Measurements from ENCODE around the gene PTPN1.

Gene PTPN1

GRCh38 chr20:50601511-50602431, 91.6 kb downstream of the PTPN1 start:
- peaks cover 31% of the 10 kb centered on the region for H3K27me3 ChIP-seq (ENCODE audit: control insufficient read depth, low read length)
- no peak overlapping the region for H3K27ac ChIP-seq (ENCODE audit: low read depth, low read length)
- no peaks in the 10 kb centered on the region for H3K9me3 ChIP-seq (ENCODE audit: control insufficient read depth, insufficient read depth, low read length)
- peaks cover 22% of the 10 kb centered on the region for H3K4me1 ChIP-seq (ENCODE audit: control insufficient read depth, low read length)
- TF ChIP-seq EZH2phosphoT487 (IDR thresholded peaks at IDR 0.05; ENCODE audit: borderline replicate concordance, low read length) = no peak
- TF ChIP-seq, protein P1, sequence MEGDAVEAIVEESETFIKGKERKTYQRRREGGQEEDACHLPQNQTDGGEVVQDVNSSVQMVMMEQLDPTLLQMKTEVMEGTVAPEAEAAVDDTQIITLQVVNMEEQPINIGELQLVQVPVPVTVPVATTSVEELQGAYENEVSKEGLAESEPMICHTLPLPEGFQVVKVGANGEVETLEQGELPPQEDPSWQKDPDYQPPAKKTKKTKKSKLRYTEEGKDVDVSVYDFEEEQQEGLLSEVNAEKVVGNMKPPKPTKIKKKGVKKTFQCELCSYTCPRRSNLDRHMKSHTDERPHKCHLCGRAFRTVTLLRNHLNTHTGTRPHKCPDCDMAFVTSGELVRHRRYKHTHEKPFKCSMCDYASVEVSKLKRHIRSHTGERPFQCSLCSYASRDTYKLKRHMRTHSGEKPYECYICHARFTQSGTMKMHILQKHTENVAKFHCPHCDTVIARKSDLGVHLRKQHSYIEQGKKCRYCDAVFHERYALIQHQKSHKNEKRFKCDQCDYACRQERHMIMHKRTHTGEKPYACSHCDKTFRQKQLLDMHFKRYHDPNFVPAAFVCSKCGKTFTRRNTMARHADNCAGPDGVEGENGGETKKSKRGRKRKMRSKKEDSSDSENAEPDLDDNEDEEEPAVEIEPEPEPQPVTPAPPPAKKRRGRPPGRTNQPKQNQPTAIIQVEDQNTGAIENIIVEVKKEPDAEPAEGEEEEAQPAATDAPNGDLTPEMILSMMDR (IDR thresholded peaks at IDR 0.05; ENCODE audit: low read depth, low read length, poor library complexity, severe bottlenecking) = no peak
- H3F3A ChIP-seq (ENCODE audit: control insufficient read depth, insufficient read depth) = no peaks in the 10 kb centered on the region; the same call in 1 of the 2 replicates
- H3K79me2 ChIP-seq (ENCODE audit: control insufficient read depth, low read length) = no peaks in the 10 kb centered on the region
- no peaks in the 10 kb centered on the region for H3K36me3 ChIP-seq (ENCODE audit: control insufficient read depth, low read length)
- no peak overlapping the region for H3K4me3 ChIP-seq (ENCODE audit: low read length)
- H4K20me1 ChIP-seq (ENCODE audit: control insufficient read depth, insufficient read depth, low read depth, low read length) = no peaks in the 10 kb centered on the region
- H3K9me2 ChIP-seq (replicated peaks; ENCODE audit: control insufficient read depth, low read length) = no peaks in the 10 kb centered on the region
- no peak overlapping the region for H3K4me2 ChIP-seq (ENCODE audit: low read length)

DNA sequence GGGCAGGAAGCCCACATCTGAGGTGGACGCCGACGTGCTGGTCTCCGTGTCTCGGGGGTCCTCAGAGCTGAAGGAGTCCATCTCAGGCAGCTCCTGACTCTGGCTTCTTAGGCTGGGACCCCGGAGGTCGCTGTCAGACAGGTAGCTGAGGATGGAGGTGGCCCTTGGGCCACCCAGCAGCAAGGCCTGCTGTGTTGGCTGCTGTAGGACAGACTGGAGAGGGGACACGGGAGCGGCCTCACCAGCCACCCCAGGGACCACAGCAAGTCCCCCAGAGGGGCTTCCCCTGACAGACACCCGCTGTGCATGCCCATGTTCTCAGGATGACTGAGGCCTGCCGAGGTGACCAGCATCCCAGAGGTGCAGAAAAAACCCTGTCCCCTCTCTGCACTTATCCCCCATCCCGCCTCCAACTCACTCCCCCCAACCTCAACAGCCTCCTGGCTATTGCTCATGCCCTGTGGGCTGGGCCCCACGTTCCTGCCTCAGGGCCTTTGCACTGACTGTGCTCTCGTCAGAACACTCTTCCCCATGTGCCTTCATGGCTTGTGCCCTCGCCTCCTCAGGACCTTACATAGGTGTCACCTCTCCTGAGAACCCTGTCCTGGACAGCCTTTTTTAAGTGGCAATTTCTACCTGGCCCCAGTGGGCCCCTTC, 92.4 kb downstream of the PTPN1 start:
- Histone ChIP-seq H3K9me3 (ENCODE audit: control insufficient read depth, insufficient read depth, low read length) (no peaks in the 10 kb centered on the region), H3K9me2 (replicated peaks; ENCODE audit: control insufficient read depth, low read length) (no peaks in the 10 kb centered on the region), H3K79me2 (ENCODE audit: control insufficient read depth, low read length) (no peaks in the 10 kb centered on the region), H3K27ac (ENCODE audit: low read depth, low read length) (no peak overlapping the region), H3K27me3 (ENCODE audit: control insufficient read depth, low read length) (peaks cover 31% of the 10 kb centered on the region), H3K4me1 (ENCODE audit: control insufficient read depth, low read length) (peaks cover 22% of the 10 kb centered on the region), H3F3A (ENCODE audit: control insufficient read depth, insufficient read depth) (no peaks in the 10 kb centered on the region; the same call in 1 of the 2 replicates), H3K4me2 (ENCODE audit: low read length) (no peak overlapping the region), H4K20me1 (ENCODE audit: control insufficient read depth, insufficient read depth, low read depth, low read length) (no peaks in the 10 kb centered on the region), H3K4me3 (ENCODE audit: low read length) (no peak overlapping the region), H3K36me3 (ENCODE audit: control insufficient read depth, low read length) (no peaks in the 10 kb centered on the region)
- TF ChIP-seq EZH2phosphoT487 (IDR thresholded peaks at IDR 0.05; ENCODE audit: borderline replicate concordance, low read length) = no peak
- TF ChIP-seq, protein P1 (IDR thresholded peaks at IDR 0.05; ENCODE audit: low read depth, low read length, poor library complexity, severe bottlenecking) = no peak

DNA sequence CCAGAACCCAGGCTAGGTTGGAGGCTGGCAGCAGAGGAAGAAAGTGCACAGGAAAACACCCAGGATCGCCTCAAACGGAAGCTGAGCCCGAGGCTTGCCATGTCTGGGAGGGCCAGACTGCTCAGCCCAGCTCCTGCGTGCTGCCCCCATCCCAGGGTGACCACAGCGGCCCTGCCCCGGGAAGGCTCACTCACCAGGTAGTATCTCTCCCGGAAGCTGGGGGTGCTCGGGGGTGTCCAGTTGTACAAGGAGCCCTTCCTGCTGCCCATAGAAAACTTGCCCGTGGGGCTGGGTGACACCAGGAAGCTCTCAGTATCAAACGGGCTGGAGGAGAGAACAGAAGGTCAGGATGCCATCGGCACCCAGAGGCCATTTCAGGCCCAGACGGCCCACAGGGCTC, 94.3 kb downstream of the PTPN1 start:
- Histone ChIP-seq H3K27me3 (ENCODE audit: control insufficient read depth, low read length) (peaks cover 18% of the 10 kb centered on the region), H3F3A (ENCODE audit: control insufficient read depth, insufficient read depth) (no peaks in the 10 kb centered on the region; the same call in 1 of the 2 replicates), H3K9me2 (replicated peaks; ENCODE audit: control insufficient read depth, low read length) (no peaks in the 10 kb centered on the region), H3K79me2 (ENCODE audit: control insufficient read depth, low read length) (no peaks in the 10 kb centered on the region), H3K4me2 (ENCODE audit: low read length) (no peak overlapping the region), H3K4me3 (ENCODE audit: low read length) (no peak overlapping the region), H3K36me3 (ENCODE audit: control insufficient read depth, low read length) (no peaks in the 10 kb centered on the region), H3K4me1 (ENCODE audit: control insufficient read depth, low read length) (peaks cover 21% of the 10 kb centered on the region), H4K20me1 (ENCODE audit: control insufficient read depth, insufficient read depth, low read depth, low read length) (no peaks in the 10 kb centered on the region), H3K27ac (ENCODE audit: low read depth, low read length) (no peak overlapping the region), H3K9me3 (ENCODE audit: control insufficient read depth, insufficient read depth, low read length) (no peaks in the 10 kb centered on the region)
- TF ChIP-seq, protein P1 (IDR thresholded peaks at IDR 0.05; ENCODE audit: low read depth, low read length, poor library complexity, severe bottlenecking) = no peak
- no peak for TF ChIP-seq EZH2phosphoT487 (IDR thresholded peaks at IDR 0.05; ENCODE audit: borderline replicate concordance, low read length)

Measured in DOHH2 (cell line).